GM10847 (cell line): ENCODE results near the gene SERTM1.

ENCODE experiments used
- POLR2A ChIP-seq: IDR thresholded peaks from 2 replicates; pipeline ENCODE4 v1.6.1; 2011; ENCODE audit not compliant: insufficient read length; ENCODE audit errors: extremely low read depth

SERTM1 gene

GRCh38 chr13:36736119-36736726, 62.4 kb downstream of the SERTM1 start:
- no peak for TF ChIP-seq POLR2A

GRCh38 chr13:36737524-36738083, 63.8 kb downstream of the SERTM1 start:
- no peak for TF ChIP-seq POLR2A

- no peak for TF ChIP-seq POLR2A
Observed at GRCh38 chr13:36745436-36745835, 71.6 kb downstream of the SERTM1 start.

GRCh38 chr13:36746051-36746450, 72.2 kb downstream of the SERTM1 start:
- TF ChIP-seq POLR2A: no peak
